A673 (cell line): ENCODE data around the gene ESAM.

Experiments used
- EZH2 ChIP-seq: fragments of 200-600 bp; sonication (generic); IDR thresholded peaks from 2 replicates; pipeline ENCODE4 v1.6.1; 2017; ENCODE audit warnings: borderline replicate concordance, low read depth, mild to moderate bottlenecking, mixed read lengths, antibody characterized with exemption, low read length; ENCODE audit not compliant: poor library complexity, severe bottlenecking
- TF ChIP-seq, protein P1 (sequence below): fragments of 300-800, 200-600 bp; sonication (generic); conservative IDR thresholded peaks from 2 replicates; pipeline ENCODE4 v1.5.1; 2017; ENCODE audit warnings: low read depth, mild to moderate bottlenecking, antibody characterized with exemption, low read length, moderate library complexity, mixed read lengths

DNA sequence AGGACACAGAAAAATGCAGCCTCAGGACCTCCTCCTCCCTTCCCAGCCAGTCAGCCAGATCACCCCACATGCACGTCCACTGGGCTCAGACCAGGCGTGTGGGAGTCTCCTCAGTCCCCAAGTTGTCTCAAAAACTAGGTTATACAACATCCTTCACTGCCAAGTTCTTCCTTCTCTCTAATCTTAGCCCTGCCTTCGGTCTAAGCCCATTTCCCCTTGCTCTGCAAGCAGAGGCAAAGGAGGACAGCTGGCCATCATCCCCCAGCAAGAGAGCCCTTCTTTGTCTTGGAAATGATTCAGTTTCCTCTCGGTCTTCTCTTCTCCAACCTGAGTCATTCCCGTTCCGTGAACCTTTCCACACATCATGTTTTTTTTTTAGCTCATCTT is 36.4 kb downstream of the ESAM start:
- TF ChIP-seq, protein P1, sequence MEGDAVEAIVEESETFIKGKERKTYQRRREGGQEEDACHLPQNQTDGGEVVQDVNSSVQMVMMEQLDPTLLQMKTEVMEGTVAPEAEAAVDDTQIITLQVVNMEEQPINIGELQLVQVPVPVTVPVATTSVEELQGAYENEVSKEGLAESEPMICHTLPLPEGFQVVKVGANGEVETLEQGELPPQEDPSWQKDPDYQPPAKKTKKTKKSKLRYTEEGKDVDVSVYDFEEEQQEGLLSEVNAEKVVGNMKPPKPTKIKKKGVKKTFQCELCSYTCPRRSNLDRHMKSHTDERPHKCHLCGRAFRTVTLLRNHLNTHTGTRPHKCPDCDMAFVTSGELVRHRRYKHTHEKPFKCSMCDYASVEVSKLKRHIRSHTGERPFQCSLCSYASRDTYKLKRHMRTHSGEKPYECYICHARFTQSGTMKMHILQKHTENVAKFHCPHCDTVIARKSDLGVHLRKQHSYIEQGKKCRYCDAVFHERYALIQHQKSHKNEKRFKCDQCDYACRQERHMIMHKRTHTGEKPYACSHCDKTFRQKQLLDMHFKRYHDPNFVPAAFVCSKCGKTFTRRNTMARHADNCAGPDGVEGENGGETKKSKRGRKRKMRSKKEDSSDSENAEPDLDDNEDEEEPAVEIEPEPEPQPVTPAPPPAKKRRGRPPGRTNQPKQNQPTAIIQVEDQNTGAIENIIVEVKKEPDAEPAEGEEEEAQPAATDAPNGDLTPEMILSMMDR: no peak
- TF ChIP-seq EZH2: no peak
